MM.1S (cell line): Measurements from ENCODE around the gene IQCK.

Source experiments
- DNase-seq: peaks from one replicate; pipeline ENCODE4 v3.0.0-alpha.2; 2015
- H2AFZ ChIP-seq: fragments of 300-600 bp; sonication (generic); 2 replicates; pipeline ENCODE4 v1.6.0; 2016; ENCODE audit warnings: antibody characterized with exemption, low read length
- H3F3A ChIP-seq: fragments of 300-600 bp; sonication (generic); 2 replicates; pipeline ENCODE4 v1.6.1; 2016; ENCODE audit warnings: mild to moderate bottlenecking, antibody characterized with exemption, low read length, moderate library complexity, mixed read lengths; ENCODE audit not compliant: insufficient read depth
- H3K27ac ChIP-seq: fragments of 300-600 bp; sonication (generic); 2 replicates; pipeline ENCODE4 v1.5.1; 2016; ENCODE audit warnings: mild to moderate bottlenecking, low read length
- H3K27me3 ChIP-seq: fragments of 300-600 bp; sonication (generic); replicated peaks from 2 replicates; pipeline ENCODE4 v1.6.0; 2016; ENCODE audit warnings: low read length; ENCODE audit not compliant: insufficient read depth
- H3K36me3 ChIP-seq: fragments of 300-600 bp; sonication (generic); replicated peaks from 2 replicates; pipeline ENCODE4 v1.6.1; 2016; ENCODE audit warnings: mild to moderate bottlenecking, low read length, mixed read lengths; ENCODE audit not compliant: insufficient read depth
- H3K4me1 ChIP-seq: fragments of 300-600 bp; sonication (generic); 2 replicates; pipeline ENCODE4 v1.6.1; 2016; ENCODE audit warnings: low read length, mixed read lengths
- H3K4me2 ChIP-seq: fragments of 300-600 bp; sonication (generic); 2 replicates; pipeline ENCODE4 v1.6.0; 2016; ENCODE audit warnings: low read depth, low read length
- H3K4me3 ChIP-seq: fragments of 300-600 bp; sonication (generic); 2 replicates; pipeline ENCODE4 v1.5.1; 2016; ENCODE audit warnings: low read length, mixed read lengths
- H3K79me2 ChIP-seq: fragments of 300-600 bp; sonication (generic); 2 replicates; pipeline ENCODE4 v1.6.1; 2016; ENCODE audit warnings: mixed run types, low read length, mixed read lengths
- H3K9ac ChIP-seq: fragments of 300-600 bp; sonication (generic); 2 replicates; pipeline ENCODE4 v1.6.1; 2016; ENCODE audit warnings: low read length, mixed read lengths
- H3K9me2 ChIP-seq: fragments of 300-600 bp; sonication (generic); replicated peaks from 2 replicates; pipeline ENCODE4 v1.6.1; 2016; ENCODE audit warnings: mild to moderate bottlenecking, low read length, mixed read lengths; ENCODE audit not compliant: insufficient read depth
- H3K9me3 ChIP-seq: fragments of 300-600 bp; sonication (generic); replicated peaks from 2 replicates; pipeline ENCODE4 v1.6.1; 2016; ENCODE audit warnings: mild to moderate bottlenecking, low read length, mixed read lengths; ENCODE audit not compliant: insufficient read depth
- H4K20me1 ChIP-seq: fragments of 300-600 bp; sonication (generic); 2 replicates; pipeline ENCODE4 v1.6.1; 2016; ENCODE audit warnings: mild to moderate bottlenecking, low read length, moderate library complexity, mixed read lengths; ENCODE audit not compliant: insufficient read depth
- EZH2 ChIP-seq: fragments of 300-600 bp; sonication (generic); optimal IDR thresholded peaks from 2 replicates; pipeline ENCODE3; 2017; ENCODE audit warnings: low read depth, mild to moderate bottlenecking, antibody characterized with exemption, low read length, mixed read lengths
- EZH2phosphoT487 ChIP-seq: fragments of 300-600 bp; sonication (generic); IDR thresholded peaks from 2 replicates; pipeline ENCODE4 v1.6.1; 2018; ENCODE audit warnings: antibody characterized with exemption, low read length
- TF ChIP-seq, protein P1 (sequence below): fragments of 300-600 bp; sonication (generic); IDR thresholded peaks from 2 replicates; pipeline ENCODE4 v1.5.1; 2016; ENCODE audit warnings: antibody characterized with exemption, low read length, mixed read lengths

The IQCK gene

DNA sequence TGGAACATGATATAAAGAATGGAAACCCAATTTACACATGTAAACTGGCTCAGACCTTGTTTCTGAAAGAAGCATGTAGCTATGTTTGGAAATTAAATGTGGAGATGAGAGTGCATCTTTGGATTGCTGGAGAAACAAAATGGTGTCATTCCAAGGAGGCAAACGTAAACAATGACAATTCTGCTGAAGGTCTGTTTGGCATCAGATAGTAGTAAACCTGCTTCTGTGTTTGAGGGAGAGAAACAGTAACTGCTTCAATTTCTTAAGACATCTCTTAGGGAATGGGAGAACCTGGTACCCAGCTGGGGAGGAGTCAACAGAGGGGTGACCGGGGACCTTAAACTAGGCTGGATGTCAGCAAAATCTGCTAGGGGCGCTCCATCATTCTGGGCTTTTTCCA is 143.1 kb downstream of the IQCK start:
- Histone ChIP-seq H3K4me1 (no peaks in the 10 kb centered on the region), H3K9ac (no peak overlapping the region), H3K27ac (no peak overlapping the region), H3F3A (no peaks in the 10 kb centered on the region), H3K9me3 (no peaks in the 10 kb centered on the region), H4K20me1 (no peaks in the 10 kb centered on the region), H3K79me2 (no peaks in the 10 kb centered on the region), H3K27me3 (no peaks in the 10 kb centered on the region), H3K36me3 (no peaks in the 10 kb centered on the region), H2AFZ (no peak overlapping the region), H3K4me2 (no peak overlapping the region), H3K4me3 (no peak overlapping the region), H3K9me2 (no peaks in the 10 kb centered on the region)
- no peak for TF ChIP-seq EZH2phosphoT487
- TF ChIP-seq, protein P1, sequence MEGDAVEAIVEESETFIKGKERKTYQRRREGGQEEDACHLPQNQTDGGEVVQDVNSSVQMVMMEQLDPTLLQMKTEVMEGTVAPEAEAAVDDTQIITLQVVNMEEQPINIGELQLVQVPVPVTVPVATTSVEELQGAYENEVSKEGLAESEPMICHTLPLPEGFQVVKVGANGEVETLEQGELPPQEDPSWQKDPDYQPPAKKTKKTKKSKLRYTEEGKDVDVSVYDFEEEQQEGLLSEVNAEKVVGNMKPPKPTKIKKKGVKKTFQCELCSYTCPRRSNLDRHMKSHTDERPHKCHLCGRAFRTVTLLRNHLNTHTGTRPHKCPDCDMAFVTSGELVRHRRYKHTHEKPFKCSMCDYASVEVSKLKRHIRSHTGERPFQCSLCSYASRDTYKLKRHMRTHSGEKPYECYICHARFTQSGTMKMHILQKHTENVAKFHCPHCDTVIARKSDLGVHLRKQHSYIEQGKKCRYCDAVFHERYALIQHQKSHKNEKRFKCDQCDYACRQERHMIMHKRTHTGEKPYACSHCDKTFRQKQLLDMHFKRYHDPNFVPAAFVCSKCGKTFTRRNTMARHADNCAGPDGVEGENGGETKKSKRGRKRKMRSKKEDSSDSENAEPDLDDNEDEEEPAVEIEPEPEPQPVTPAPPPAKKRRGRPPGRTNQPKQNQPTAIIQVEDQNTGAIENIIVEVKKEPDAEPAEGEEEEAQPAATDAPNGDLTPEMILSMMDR: no peak
- TF ChIP-seq EZH2: no peak
- DNase-seq: no peak

DNA sequence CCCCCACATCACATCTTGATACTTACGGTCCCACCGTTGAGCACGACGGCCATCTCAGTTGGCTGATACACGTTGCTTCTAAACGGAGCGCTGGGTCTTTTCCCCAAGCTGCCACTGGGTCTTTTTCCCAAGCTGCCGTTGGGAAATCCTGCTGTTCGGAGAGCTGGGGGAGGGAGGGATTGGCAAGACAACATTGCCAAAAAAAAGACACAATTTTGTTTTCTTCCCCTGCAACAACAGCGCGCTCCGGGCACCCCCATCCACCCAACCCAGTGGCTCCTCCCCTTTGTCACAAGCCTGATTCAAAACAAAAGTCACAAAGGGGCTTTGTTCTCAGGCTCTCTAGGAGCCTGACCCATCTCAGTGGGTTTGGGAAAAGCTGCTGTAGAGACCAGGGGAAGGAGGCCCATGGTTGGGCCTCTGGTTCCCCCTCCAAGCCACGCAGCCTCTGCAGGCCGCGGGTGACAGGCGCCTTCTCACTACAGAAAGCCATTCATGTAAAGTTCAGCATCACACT is 143.8 kb downstream of the IQCK start:
- no peak overlapping the region for H3K4me3 ChIP-seq
- no peak overlapping the region for H2AFZ ChIP-seq
- no peaks in the 10 kb centered on the region for H4K20me1 ChIP-seq
- no peaks in the 10 kb centered on the region for H3K9me3 ChIP-seq
- H3K4me2 ChIP-seq: no peak overlapping the region
- no peak for TF ChIP-seq EZH2
- TF ChIP-seq, protein P1: no peak
- TF ChIP-seq EZH2phosphoT487: no peak
- DNase-seq: no peak
- H3K36me3 ChIP-seq: no peaks in the 10 kb centered on the region
- no peak overlapping the region for H3K27ac ChIP-seq
- no peaks in the 10 kb centered on the region for H3K9me2 ChIP-seq
- H3K27me3 ChIP-seq: no peaks in the 10 kb centered on the region
- H3K79me2 ChIP-seq: no peaks in the 10 kb centered on the region
- H3K4me1 ChIP-seq: no peaks in the 10 kb centered on the region
- H3F3A ChIP-seq: no peaks in the 10 kb centered on the region
- no peak overlapping the region for H3K9ac ChIP-seq

- Histone ChIP-seq H2AFZ (no peak overlapping the region), H3K4me1 (no peaks in the 10 kb centered on the region), H3K79me2 (no peaks in the 10 kb centered on the region), H3K9me3 (no peaks in the 10 kb centered on the region), H3K4me3 (no peak overlapping the region), H3K36me3 (no peaks in the 10 kb centered on the region), H3K9ac (no peak overlapping the region), H3K4me2 (no peak overlapping the region), H3K9me2 (no peaks in the 10 kb centered on the region), H4K20me1 (no peaks in the 10 kb centered on the region), H3K27ac (no peak overlapping the region), H3K27me3 (no peaks in the 10 kb centered on the region), H3F3A (no peaks in the 10 kb centered on the region)
- no peak for DNase-seq
- TF ChIP-seq EZH2: no peak
- no peak for TF ChIP-seq EZH2phosphoT487
- TF ChIP-seq, protein P1: no peak
Observed at GRCh38 chr16:19863990-19864389, 145.9 kb downstream of the IQCK start.
